Neural cell (in vitro differentiated cells): ENCODE measurements around the gene FOXJ3. TPM values are rescaled to one million over a fixed set of nuclear protein-coding genes. Genes with fewer than 3 reads are reported as not detected.

Experiments used
- H2AFZ ChIP-seq: fragments of 200-600, 300-800 bp; sonication (generic), shearing (Covaris generic); 2 replicates; pipeline ENCODE4 v1.6.0; 2014; ENCODE audit warnings: low read depth, mild to moderate bottlenecking, antibody characterized with exemption, low read length, moderate library complexity
- H3F3A ChIP-seq: fragments of 200-600 bp; shearing (Covaris generic); 2 replicates; pipeline ENCODE4 v1.6.1; 2016; ENCODE audit warnings: mild to moderate bottlenecking, moderate library complexity, mixed read lengths, antibody characterized with exemption, low read length; ENCODE audit not compliant: insufficient read depth, poor library complexity, severe bottlenecking
- H3K27ac ChIP-seq: fragments of 200-600, 300-800 bp; sonication (generic), shearing (Covaris generic); 2 replicates; pipeline ENCODE4 v1.5.1; 2014; ENCODE audit warnings: mild to moderate bottlenecking, low read length, moderate library complexity
- H3K27me3 ChIP-seq: fragments of 300-800, 200-600 bp; sonication (generic), shearing (Covaris generic); 2 replicates; pipeline ENCODE4 v1.6.0; 2014; ENCODE audit warnings: mild to moderate bottlenecking, low read depth, low read length, moderate library complexity; ENCODE audit not compliant: insufficient read depth
- H3K36me3 ChIP-seq: fragments of 300-800, 200-600 bp; sonication (generic), shearing (Covaris generic); 2 replicates; pipeline ENCODE4 v1.5.1; 2014; ENCODE audit warnings: mild to moderate bottlenecking, antibody characterized with exemption, low read length, moderate library complexity; ENCODE audit not compliant: insufficient read depth
- H3K4me2 ChIP-seq: fragments of 300-800, 200-600 bp; sonication (generic), shearing (Covaris generic); 2 replicates; pipeline ENCODE4 v1.6.0; 2014; ENCODE audit warnings: mild to moderate bottlenecking, low read length
- H3K4me3 ChIP-seq: fragments of 300-800, 200-600 bp; sonication (generic), shearing (Covaris generic); 2 replicates; pipeline ENCODE4 v1.5.1; 2014; ENCODE audit warnings: mild to moderate bottlenecking, low read length, moderate library complexity
- H3K79me2 ChIP-seq: fragments of 200-600 bp; shearing (Covaris generic); replicated peaks from 2 replicates; pipeline ENCODE4 v1.6.0; 2014; ENCODE audit warnings: mild to moderate bottlenecking, low read length, moderate library complexity; ENCODE audit not compliant: insufficient read depth
- H3K9ac ChIP-seq: fragments of 300-800, 200-600 bp; sonication (generic), shearing (Covaris generic); 2 replicates; pipeline ENCODE4 v1.6.1; 2016; ENCODE audit warnings: mild to moderate bottlenecking, low read length, mixed read lengths
- H3K9me2 ChIP-seq: fragments of 200-600 bp; shearing (Covaris generic); 2 replicates; pipeline ENCODE4 v1.6.1; 2016; ENCODE audit warnings: mild to moderate bottlenecking, low read length, mixed read lengths; ENCODE audit not compliant: insufficient read depth
- H3K9me3 ChIP-seq: fragments of 200-600, 300-800 bp; sonication (generic), shearing (Covaris generic); 2 replicates; pipeline ENCODE4 v1.6.1; 2016; ENCODE audit warnings: mild to moderate bottlenecking, mixed run types, low read length, moderate library complexity, mixed read lengths
- H4K20me1 ChIP-seq: fragments of 200-600 bp; shearing (Covaris generic); 2 replicates; pipeline ENCODE4 v1.6.1; 2016; ENCODE audit warnings: mild to moderate bottlenecking, mixed run types; ENCODE audit not compliant: insufficient read depth
- EP300 ChIP-seq: fragments of 450-650 bp; conservative IDR thresholded peaks from 2 replicates; pipeline ENCODE4 v1.6.1; 2014; ENCODE audit warnings: antibody characterized with exemption, mild to moderate bottlenecking, moderate library complexity; ENCODE audit not compliant: poor library complexity, severe bottlenecking
- EZH2 ChIP-seq: fragments of 200-600, 300-800 bp; shearing (Covaris generic), sonication (generic); IDR thresholded peaks from 2 replicates; pipeline ENCODE4 v1.6.1; 2014; ENCODE audit warnings: antibody characterized with exemption, low read length, borderline replicate concordance, mild to moderate bottlenecking; ENCODE audit not compliant: insufficient read depth, poor library complexity, severe bottlenecking
- MXI1 ChIP-seq: fragments of 450-650 bp; conservative IDR thresholded peaks from 2 replicates; pipeline ENCODE4 v1.6.1; 2014; ENCODE audit warnings: antibody characterized with exemption, mild to moderate bottlenecking; ENCODE audit not compliant: poor library complexity, severe bottlenecking
- POLR2AphosphoS5 ChIP-seq: IDR thresholded peaks from 2 replicates; pipeline ENCODE4 v1.6.1; 2012
- RAD21 ChIP-seq: fragments of 450-650 bp; conservative IDR thresholded peaks from 2 replicates; pipeline ENCODE4 v1.6.1; 2014; ENCODE audit warnings: antibody characterized with exemption, mild to moderate bottlenecking, moderate library complexity
- SMC3 ChIP-seq: fragments of 450-650 bp; conservative IDR thresholded peaks from 2 replicates; pipeline ENCODE4 v1.6.1; 2014; ENCODE audit warnings: antibody characterized with exemption, mild to moderate bottlenecking, moderate library complexity; ENCODE audit not compliant: poor library complexity
- TAF1 ChIP-seq: IDR thresholded peaks from 2 replicates; pipeline ENCODE4 v1.6.1; 2012; ENCODE audit warnings: low read depth
- polyA plus RNA-seq: library from polyadenylated mRNA; depleted of rRNA; stranded (reverse); fragments of >200 nt; gene quantifications from 2 replicates; pipeline ENCODE4 v1.2.3, GENCODE V29; 2014
- TF ChIP-seq, protein P1 (sequence below): IDR thresholded peaks from 2 replicates; pipeline ENCODE4 v1.6.1; 2012; ENCODE audit warnings: borderline replicate concordance
- TF ChIP-seq, protein P2 (sequence below): fragments of 450-650 bp; IDR thresholded peaks from 2 replicates; pipeline ENCODE4 v1.5.1; 2014; ENCODE audit warnings: antibody characterized with exemption, mild to moderate bottlenecking, moderate library complexity; ENCODE audit not compliant: poor library complexity, severe bottlenecking

FOXJ3 gene
- polyA plus RNA-seq, 1 donor from 2014 or later: 36.0 TPM

DNA sequence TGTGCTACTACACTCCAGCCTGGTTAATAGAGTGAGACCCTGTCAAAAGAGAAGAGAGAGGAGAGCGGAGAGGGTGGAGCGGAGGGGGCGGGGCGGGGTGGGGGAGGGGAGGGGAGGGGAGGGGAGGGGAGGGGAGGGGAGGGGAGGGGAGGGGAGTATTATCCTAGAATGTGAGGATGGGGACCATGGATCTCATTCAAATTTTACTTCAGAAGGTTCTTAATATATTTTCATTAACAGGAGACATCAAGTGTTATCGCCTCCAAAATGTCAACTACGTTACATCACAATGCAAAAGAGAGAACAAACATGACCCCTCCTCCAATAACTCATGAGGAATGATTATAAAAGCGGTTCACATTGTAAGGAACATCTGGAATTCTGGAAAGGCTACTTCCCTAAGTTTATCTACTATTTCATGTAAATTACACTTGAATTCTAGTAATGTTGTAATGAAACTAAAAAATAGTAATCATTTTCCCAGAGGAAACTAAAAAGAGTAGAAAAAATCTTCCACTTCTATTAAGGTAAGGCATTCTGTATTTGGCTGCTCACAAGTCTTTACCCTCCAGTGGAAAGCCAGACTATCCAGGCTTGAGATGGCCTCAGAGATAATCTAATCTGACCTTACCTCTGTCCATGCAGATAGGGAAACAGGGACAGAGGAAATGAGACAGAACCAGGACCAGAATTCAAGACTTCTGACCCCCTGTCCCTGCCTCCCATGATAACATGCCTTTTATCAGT lies 151.7 kb downstream of the FOXJ3 start:
- Histone ChIP-seq H3F3A (no peaks in the 10 kb centered on the region), H4K20me1 (no peaks in the 10 kb centered on the region), H3K9me2 (no peaks in the 10 kb centered on the region), H3K27me3 (no peaks in the 10 kb centered on the region), H3K9ac (no peak overlapping the region), H3K4me2 (no peak overlapping the region), H3K9me3 (no peaks in the 10 kb centered on the region), H3K4me3 (no peak overlapping the region), H2AFZ (no peak overlapping the region), H3K79me2 (no peaks in the 10 kb centered on the region), H3K27ac (no peak overlapping the region), H3K36me3 (no peaks in the 10 kb centered on the region)
- TF ChIP-seq MXI1: no peak
- no peak for TF ChIP-seq EZH2

DNA sequence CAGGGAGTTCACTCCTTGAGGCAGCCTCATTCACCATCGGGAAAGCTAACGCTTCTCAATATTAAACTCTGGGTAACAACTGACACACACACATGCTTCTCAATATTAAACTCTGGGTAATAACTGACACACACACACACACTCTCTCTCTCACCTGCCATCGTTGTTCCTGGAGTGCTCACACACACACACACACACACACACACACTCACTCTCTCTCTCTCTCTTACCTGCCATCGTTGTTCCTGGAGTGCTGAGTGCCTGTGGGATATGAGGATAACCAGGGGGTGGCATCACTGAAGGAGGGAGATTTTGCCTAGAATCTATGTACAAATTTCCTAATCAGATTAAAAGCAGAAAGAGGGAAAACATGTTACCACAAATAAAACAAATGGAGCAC lies 153.3 kb downstream of the FOXJ3 start:
- Histone ChIP-seq H3K4me3 (no peak overlapping the region), H3K36me3 (no peaks in the 10 kb centered on the region), H3F3A (no peaks in the 10 kb centered on the region)

More for the DNA sequence above, 153.3 kb downstream of the FOXJ3 start:
- H3K9me2 ChIP-seq: no peaks in the 10 kb centered on the region
- no peak overlapping the region for H3K9ac ChIP-seq
- H3K27ac ChIP-seq: no peak overlapping the region
- H3K9me3 ChIP-seq: no peaks in the 10 kb centered on the region
- no peak for TF ChIP-seq TAF1
- TF ChIP-seq EZH2: no peak
- TF ChIP-seq, protein P1, sequence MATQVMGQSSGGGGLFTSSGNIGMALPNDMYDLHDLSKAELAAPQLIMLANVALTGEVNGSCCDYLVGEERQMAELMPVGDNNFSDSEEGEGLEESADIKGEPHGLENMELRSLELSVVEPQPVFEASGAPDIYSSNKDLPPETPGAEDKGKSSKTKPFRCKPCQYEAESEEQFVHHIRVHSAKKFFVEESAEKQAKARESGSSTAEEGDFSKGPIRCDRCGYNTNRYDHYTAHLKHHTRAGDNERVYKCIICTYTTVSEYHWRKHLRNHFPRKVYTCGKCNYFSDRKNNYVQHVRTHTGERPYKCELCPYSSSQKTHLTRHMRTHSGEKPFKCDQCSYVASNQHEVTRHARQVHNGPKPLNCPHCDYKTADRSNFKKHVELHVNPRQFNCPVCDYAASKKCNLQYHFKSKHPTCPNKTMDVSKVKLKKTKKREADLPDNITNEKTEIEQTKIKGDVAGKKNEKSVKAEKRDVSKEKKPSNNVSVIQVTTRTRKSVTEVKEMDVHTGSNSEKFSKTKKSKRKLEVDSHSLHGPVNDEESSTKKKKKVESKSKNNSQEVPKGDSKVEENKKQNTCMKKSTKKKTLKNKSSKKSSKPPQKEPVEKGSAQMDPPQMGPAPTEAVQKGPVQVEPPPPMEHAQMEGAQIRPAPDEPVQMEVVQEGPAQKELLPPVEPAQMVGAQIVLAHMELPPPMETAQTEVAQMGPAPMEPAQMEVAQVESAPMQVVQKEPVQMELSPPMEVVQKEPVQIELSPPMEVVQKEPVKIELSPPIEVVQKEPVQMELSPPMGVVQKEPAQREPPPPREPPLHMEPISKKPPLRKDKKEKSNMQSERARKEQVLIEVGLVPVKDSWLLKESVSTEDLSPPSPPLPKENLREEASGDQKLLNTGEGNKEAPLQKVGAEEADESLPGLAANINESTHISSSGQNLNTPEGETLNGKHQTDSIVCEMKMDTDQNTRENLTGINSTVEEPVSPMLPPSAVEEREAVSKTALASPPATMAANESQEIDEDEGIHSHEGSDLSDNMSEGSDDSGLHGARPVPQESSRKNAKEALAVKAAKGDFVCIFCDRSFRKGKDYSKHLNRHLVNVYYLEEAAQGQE: no peak
- no peak for TF ChIP-seq SMC3
- TF ChIP-seq, protein P2, sequence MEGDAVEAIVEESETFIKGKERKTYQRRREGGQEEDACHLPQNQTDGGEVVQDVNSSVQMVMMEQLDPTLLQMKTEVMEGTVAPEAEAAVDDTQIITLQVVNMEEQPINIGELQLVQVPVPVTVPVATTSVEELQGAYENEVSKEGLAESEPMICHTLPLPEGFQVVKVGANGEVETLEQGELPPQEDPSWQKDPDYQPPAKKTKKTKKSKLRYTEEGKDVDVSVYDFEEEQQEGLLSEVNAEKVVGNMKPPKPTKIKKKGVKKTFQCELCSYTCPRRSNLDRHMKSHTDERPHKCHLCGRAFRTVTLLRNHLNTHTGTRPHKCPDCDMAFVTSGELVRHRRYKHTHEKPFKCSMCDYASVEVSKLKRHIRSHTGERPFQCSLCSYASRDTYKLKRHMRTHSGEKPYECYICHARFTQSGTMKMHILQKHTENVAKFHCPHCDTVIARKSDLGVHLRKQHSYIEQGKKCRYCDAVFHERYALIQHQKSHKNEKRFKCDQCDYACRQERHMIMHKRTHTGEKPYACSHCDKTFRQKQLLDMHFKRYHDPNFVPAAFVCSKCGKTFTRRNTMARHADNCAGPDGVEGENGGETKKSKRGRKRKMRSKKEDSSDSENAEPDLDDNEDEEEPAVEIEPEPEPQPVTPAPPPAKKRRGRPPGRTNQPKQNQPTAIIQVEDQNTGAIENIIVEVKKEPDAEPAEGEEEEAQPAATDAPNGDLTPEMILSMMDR: no peak
- no peak for TF ChIP-seq MXI1
- TF ChIP-seq EP300: no peak
- TF ChIP-seq RAD21: no peak
- TF ChIP-seq POLR2AphosphoS5: no peak
- H3K79me2 ChIP-seq: no peaks in the 10 kb centered on the region
- no peak overlapping the region for H3K4me2 ChIP-seq
- H3K27me3 ChIP-seq: no peaks in the 10 kb centered on the region
- no peak overlapping the region for H2AFZ ChIP-seq
- no peaks in the 10 kb centered on the region for H4K20me1 ChIP-seq
